Right lobe of liver (tissue), 6 donors: ENCODE results near the gene SPEF1. TPM values are rescaled to one million over a fixed set of nuclear protein-coding genes. Genes with fewer than 3 reads are reported as not detected.

Source experiments
- ATAC-seq, 4 donors: fragments of 200-7000 bp; cut with Tn5 transposase; one replicate each; pipeline ENCODE4 v1.9.1; 2020; ENCODE audit warnings: mild to moderate bottlenecking in 4 of 4, moderate library complexity in 4 of 4
- DNase-seq, 3 donors: peaks; one replicate each; pipeline ENCODE4 v3.0.0-alpha.2; 2020
- H3K27ac ChIP-seq, 3 donors: fragments of 200-600 bp; one replicate each; pipeline ENCODE4 v1.8.0; 2022
- H3K27me3 ChIP-seq, 2 donors: fragments of 200-600 bp; one replicate each; pipeline ENCODE4 v1.8.0; 2022
- H3K36me3 ChIP-seq, 4 donors: fragments of 200-600 bp; sonication (generic) in 1 of 4; one replicate each; pipeline versions ENCODE4 v1.5.1 to v1.8.0; 2017 to 2022; ENCODE audit warnings: control low read depth in 1 of 4
- H3K4me1 ChIP-seq, 4 donors: fragments of 200-600 bp; sonication (generic) in 1 of 4; one replicate each; pipeline versions ENCODE4 v1.5.1 to v1.8.0; 2017 to 2022; ENCODE audit warnings: control low read depth in 1 of 4
- H3K4me3 ChIP-seq, 3 donors: fragments of 200-600 bp; one replicate each; pipeline ENCODE4 v1.8.0; 2022
- H3K9me3 ChIP-seq, 4 donors: fragments of 200-600 bp; sonication (generic) in 1 of 4; one replicate each; pipeline versions ENCODE4 v1.5.1 to v1.8.0; 2017 to 2022; ENCODE audit warnings: control low read depth in 1 of 4
- POLR2A ChIP-seq: fragments of 450-650 bp; IDR thresholded peaks from one replicate; pipeline ENCODE4 v1.6.1; 2017; ENCODE audit warnings: antibody characterized with exemption, mild to moderate bottlenecking
- WGBS: methylation state at CpG from one replicate; pipeline ENCODE4 v1.1.6; 2018; ENCODE audit warnings: low coverage, low lambda C conversion rate; ENCODE audit not compliant: insufficient coverage; ENCODE audit errors: missing lambda C conversion rate; 5-methylcytosine and 5-hydroxymethylcytosine counted together
- intact Hi-C, 2 donors: fragments of 100-400 bp; cut with DNase I; formaldehyde crosslinking; loops; one replicate each; pipeline versions ENCODE4 v1.11.2 to v1.14.1; 2022
- total RNA-seq, 6 experiments: library from RNA; depleted of rRNA in 2 of 6; stranded (reverse); fragments of >200 nt in 2 of 6; fragmentation: NEBNext Ultra II Directional in 3 of 6; extraction: Animal tissue kit (Norgen Biotek cat#: 25700) in 3 of 6; gene quantifications; one replicate each; pipeline versions ENCODE4 v1.1.0 to v1.2.4, GENCODE V29; 2016 to 2023
- TF ChIP-seq, protein P1 (sequence below), 4 donors: fragments of 200-600 bp in 3 of 4; fragments of 450-650 bp in 1 of 4; IDR thresholded peaks; one replicate each; pipeline versions ENCODE4 v1.5.1 to v1.8.0; 2016 to 2022; ENCODE audit warnings: antibody characterized with exemption in 4 of 4, mild to moderate bottlenecking in 2 of 4
- donor health status: DM: no; HTN: yes; CAD: no.
- donor health status: DM: no; HTN: no; CAD: no.
- donor health status: DM: no; HTN: no; CAD: no.
- donor health status: DM: no; HTN: yes; CAD: no.
- donor health status: DM: no; HTN: yes; CAD: no.

The SPEF1 gene
- total RNA-seq, 6 experiments from 2014 or later, result not detected

DNA sequence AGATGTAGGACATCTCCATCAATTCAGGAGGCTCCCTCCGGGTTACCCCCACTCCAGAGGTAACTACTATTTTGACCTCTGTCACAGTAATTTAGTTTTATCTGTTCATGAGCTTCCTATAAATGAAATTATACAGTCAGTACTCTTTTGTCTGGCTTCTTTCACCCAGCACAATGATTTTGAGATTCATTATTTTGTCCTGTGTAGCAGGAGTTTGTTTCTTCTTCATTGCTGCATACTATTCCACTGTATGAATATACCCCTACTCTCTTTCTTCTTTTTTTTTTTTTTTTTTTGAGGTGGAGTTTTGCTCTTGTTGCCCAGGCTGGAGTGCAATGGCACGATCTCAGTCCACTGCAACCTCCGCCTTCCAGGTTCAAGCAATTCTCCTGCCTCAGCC lies 27.3 kb upstream of the SPEF1 start:
- H3K9me3 ChIP-seq, result no peaks in the 10 kb centered on the region
- no peaks in the 10 kb centered on the region for H3K36me3 ChIP-seq
- no peak for DNase-seq
- peaks cover 0 to 60% (median 15%) of the 10 kb centered on the region in 4 donors for H3K4me1 ChIP-seq
- H3K27me3 ChIP-seq, result no peaks in the 10 kb centered on the region
- peak overlapping the region; percentile 86 to 95 (median 87) for H3K27ac ChIP-seq
- TF ChIP-seq, protein P1, sequence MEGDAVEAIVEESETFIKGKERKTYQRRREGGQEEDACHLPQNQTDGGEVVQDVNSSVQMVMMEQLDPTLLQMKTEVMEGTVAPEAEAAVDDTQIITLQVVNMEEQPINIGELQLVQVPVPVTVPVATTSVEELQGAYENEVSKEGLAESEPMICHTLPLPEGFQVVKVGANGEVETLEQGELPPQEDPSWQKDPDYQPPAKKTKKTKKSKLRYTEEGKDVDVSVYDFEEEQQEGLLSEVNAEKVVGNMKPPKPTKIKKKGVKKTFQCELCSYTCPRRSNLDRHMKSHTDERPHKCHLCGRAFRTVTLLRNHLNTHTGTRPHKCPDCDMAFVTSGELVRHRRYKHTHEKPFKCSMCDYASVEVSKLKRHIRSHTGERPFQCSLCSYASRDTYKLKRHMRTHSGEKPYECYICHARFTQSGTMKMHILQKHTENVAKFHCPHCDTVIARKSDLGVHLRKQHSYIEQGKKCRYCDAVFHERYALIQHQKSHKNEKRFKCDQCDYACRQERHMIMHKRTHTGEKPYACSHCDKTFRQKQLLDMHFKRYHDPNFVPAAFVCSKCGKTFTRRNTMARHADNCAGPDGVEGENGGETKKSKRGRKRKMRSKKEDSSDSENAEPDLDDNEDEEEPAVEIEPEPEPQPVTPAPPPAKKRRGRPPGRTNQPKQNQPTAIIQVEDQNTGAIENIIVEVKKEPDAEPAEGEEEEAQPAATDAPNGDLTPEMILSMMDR (IDR thresholded peaks at IDR 0.05), result no peak
- no peak for TF ChIP-seq POLR2A
- 86% methylated on average over 3 of the region's 3 CpGs for WGBS
- H3K4me3 ChIP-seq, result no peak overlapping the region
- no peak for ATAC-seq
- intact Hi-C loops, result no loop called here

DNA sequence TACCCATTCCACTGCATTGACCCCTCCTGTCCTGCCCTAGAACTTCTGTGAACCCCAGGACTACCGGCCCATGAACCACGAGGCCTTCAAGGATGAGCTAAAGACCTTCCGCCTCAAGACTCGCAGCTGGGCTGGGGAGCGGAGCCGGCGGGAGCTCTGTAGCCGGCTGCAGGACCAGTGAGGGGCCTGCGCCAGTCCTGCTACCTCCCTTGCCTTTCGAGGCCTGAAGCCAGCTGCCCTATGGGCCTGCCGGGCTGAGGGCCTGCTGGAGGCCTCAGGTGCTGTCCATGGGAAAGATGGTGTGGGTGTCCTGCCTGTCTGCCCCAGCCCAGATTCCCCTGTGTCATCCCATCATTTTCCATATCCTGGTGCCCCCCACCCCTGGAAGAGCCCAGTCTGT lies 23.5 kb upstream of the SPEF1 start:
- Histone ChIP-seq H3K4me1 (peaks cover 0 to 48% (median 20%) of the 10 kb centered on the region in 4 donors), H3K4me3 (no peak overlapping the region), H3K27me3 (no peaks in the 10 kb centered on the region), H3K27ac (no peak overlapping the region), H3K9me3 (no peaks in the 10 kb centered on the region), H3K36me3 (peaks cover 0 to 2% (median 0%) of the 10 kb centered on the region in 4 donors)
- DNase-seq, result no peak
- ATAC-seq, result no peak
- TF ChIP-seq POLR2A, result no peak
- TF ChIP-seq, protein P1 (IDR thresholded peaks at IDR 0.05), result no peak
- 96% methylated on average over 9 of the region's 11 CpGs for WGBS
- intact Hi-C loops, result no loop called here

DNA sequence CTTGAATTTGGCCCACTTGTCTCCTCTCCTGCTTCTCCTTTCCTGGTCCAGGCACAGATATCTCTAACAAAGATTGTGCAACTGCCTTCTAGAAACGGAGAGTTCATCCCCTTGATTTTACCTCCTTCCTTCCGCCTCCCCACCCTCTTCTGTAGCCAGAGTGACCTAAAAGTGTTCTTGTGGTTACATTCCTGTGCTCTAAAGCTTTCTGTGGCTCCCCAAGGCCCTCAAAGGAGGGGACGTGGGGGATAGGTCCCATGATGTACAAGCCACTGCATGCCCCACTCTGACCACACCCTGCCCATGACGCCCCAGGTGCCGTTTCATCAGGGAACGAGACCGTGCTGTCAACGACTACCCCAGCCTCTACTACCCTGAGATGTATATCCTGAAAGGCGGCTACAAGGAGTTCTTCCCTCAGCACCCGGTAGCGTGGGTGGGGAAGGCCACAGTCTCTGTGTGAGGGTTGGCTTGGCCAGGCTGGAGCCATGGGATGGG lies 23.1 kb upstream of the SPEF1 start:
- Histone ChIP-seq H3K36me3 (peaks cover 0 to 2% (median 0%) of the 10 kb centered on the region in 4 donors), H3K27me3 (no peaks in the 10 kb centered on the region), H3K4me1 (peaks cover 0 to 45% (median 20%) of the 10 kb centered on the region in 4 donors), H3K4me3 (no peak overlapping the region), H3K27ac (no peak overlapping the region), H3K9me3 (no peaks in the 10 kb centered on the region)
- intact Hi-C loops, result no loop called here
- ATAC-seq (no peak), DNase-seq (no peak)
- TF ChIP-seq, protein P1 (IDR thresholded peaks at IDR 0.05), result no peak
- WGBS, result 87% methylated on average over 7 of the region's 11 CpGs

DNA sequence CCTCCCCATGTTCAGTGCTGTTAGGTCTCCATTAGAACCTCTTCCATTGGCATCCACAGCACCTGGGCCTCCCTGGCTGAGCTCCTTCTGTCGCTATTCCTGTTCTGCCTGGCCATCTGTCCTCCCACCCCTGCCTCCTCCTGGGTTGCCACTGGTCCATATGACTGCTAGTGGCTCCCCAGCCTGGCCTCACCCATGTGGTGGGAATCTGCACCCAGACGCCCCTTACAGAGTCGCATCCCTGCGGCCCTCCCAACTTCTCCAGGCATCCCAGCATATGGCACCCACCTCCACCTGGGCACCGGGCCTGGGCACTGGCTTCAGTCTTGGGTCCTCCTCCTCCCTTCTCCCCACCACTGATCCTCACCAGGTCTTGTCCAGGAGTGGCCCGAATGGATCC lies 22.6 kb upstream of the SPEF1 start:
- TF ChIP-seq, protein P1 (IDR thresholded peaks at IDR 0.05), result no peak
- no peak for TF ChIP-seq POLR2A
- peak overlapping the region in 1 of 3 donors; percentile 71 for H3K27ac ChIP-seq
- intact Hi-C loops, result no loop called here
- H3K9me3 ChIP-seq, result no peaks in the 10 kb centered on the region
- H3K27me3 ChIP-seq, result no peaks in the 10 kb centered on the region
- WGBS, result 92% methylated on average over 4 of the region's 6 CpGs
- no peak overlapping the region for H3K4me3 ChIP-seq
- peaks cover 0 to 48% (median 21%) of the 10 kb centered on the region in 4 donors for H3K4me1 ChIP-seq
- no peak for DNase-seq
- H3K36me3 ChIP-seq, result peaks cover 0 to 2% (median 0%) of the 10 kb centered on the region in 4 donors
- ATAC-seq, result no peak
